ENCODE data around the gene FKBP14. TPM values are rescaled to one million over a fixed set of nuclear protein-coding genes. Genes with fewer than 3 reads are reported as not detected.
A peak's percentile ranks its signal among the peaks of the same experiment; 100 is the strongest.

FKBP14 gene
- total RNA-seq, 1 experiment from 2014 or later, result 13.5 TPM

DNA sequence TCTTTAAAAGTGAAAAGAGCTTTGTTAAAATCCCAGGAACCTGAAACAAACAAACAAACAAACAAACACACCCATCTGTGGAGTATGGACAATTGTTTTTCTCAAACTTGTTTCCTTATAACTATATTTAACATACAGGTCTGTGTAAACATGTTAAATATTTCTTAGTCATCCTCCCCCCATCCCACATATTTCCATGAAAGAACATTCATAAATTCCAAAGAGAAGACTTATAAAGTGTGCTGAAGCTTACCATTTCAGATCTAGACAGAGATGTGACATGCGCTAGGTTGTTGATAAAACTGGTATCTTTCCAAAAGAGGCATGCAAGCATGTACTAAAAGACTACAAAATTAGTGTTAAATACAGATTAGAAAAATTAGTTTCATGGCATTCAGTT, 6.5 kb downstream of the FKBP14 start:
- Histone ChIP-seq H2AFZ (ENCODE audit: low read length) (no peak overlapping the region), H3K27me3 (ENCODE audit: low read length) (no peaks in the 10 kb centered on the region), H3K4me1 (ENCODE audit: low read length) (peaks cover 52% of the 10 kb centered on the region), H3K9me2 (replicated peaks; ENCODE audit: insufficient read depth, low read length) (no peaks in the 10 kb centered on the region), H3K4me2 (ENCODE audit: low read depth, low read length, poor library complexity, severe bottlenecking) (no peak overlapping the region), H3K4me3 (ENCODE audit: low read length) (no peak overlapping the region), H3K79me2 (ENCODE audit: low read length) (peaks cover 56% of the 10 kb centered on the region), H3K27ac (ENCODE audit: low read length) (peak overlapping the region; percentile 51; the same call in 1 of the 2 replicates), H4K20me1 (ENCODE audit: insufficient read depth, low read depth, low read length) (no peaks in the 10 kb centered on the region), H3K36me3 (ENCODE audit: insufficient read depth, low read length) (peaks cover 40% of the 10 kb centered on the region), H3K9me3 (ENCODE audit: low read length) (no peaks in the 10 kb centered on the region), H3K9ac (ENCODE audit: low read length) (no peak overlapping the region)
- DNase-seq, result no peak

DNA sequence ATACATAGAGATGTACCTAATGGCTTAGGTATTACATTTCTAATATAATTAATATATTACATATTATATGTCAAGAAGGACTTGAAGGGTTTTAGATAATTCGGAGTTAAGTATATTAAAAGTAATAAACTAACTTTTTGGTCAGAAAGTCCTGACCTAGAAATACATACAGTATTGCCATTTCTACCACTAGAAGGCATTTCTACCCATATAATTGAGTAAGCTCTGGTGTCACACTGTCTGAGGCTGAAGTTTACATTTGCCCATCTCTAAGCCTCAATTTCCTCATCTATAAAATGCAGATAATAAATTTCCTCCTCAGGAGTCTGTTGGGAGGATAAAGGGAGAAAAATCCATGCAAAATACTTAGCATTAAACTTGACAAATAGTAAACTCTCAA, 7.1 kb downstream of the FKBP14 start:
- H3K4me2 ChIP-seq (ENCODE audit: low read depth, low read length, poor library complexity, severe bottlenecking), result no peak overlapping the region
- H4K20me1 ChIP-seq (ENCODE audit: insufficient read depth, low read depth, low read length), result no peaks in the 10 kb centered on the region
- H3K27me3 ChIP-seq (ENCODE audit: low read length), result no peaks in the 10 kb centered on the region
- H2AFZ ChIP-seq (ENCODE audit: low read length), result no peak overlapping the region
- no peaks in the 10 kb centered on the region for H3K9me3 ChIP-seq (ENCODE audit: low read length)
- peaks cover 44% of the 10 kb centered on the region for H3K36me3 ChIP-seq (ENCODE audit: insufficient read depth, low read length)
- H3K9ac ChIP-seq (ENCODE audit: low read length), result no peak overlapping the region
- no peak for DNase-seq
- H3K79me2 ChIP-seq (ENCODE audit: low read length), result peaks cover 51% of the 10 kb centered on the region
- H3K9me2 ChIP-seq (replicated peaks; ENCODE audit: insufficient read depth, low read length), result no peaks in the 10 kb centered on the region
- H3K4me1 ChIP-seq (ENCODE audit: low read length), result peaks cover 46% of the 10 kb centered on the region
- H3K27ac ChIP-seq (ENCODE audit: low read length), result 0 out of 2 replicates have a peak overlapping the region, but pooled peaks have one; percentile 51
- H3K4me3 ChIP-seq (ENCODE audit: low read length), result no peak overlapping the region

DNA sequence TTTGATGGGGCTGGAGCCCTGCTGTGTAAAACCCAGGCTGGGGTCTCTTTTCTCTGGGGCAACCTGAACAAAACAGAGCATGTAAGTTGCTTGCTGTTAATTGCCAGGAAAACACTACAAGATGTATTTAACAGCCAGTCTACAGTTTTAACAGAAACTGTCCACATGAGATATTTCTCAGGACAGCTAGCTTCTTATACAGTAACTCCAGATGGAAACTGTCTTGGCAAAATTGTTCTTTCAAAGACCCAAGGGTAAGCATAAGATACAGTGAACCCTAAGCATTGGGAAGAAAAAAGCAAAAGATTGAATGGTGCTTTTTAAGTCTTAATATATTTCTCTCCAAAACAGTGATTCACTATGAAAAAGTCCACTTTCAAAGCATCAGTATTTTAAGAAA, 8.1 kb downstream of the FKBP14 start:
- Histone ChIP-seq H3K27ac (ENCODE audit: low read length) (no peak overlapping the region), H3K4me1 (ENCODE audit: low read length) (peaks cover 37% of the 10 kb centered on the region), H4K20me1 (ENCODE audit: insufficient read depth, low read depth, low read length) (no peaks in the 10 kb centered on the region), H3K4me2 (ENCODE audit: low read depth, low read length, poor library complexity, severe bottlenecking) (no peak overlapping the region), H2AFZ (ENCODE audit: low read length) (no peak overlapping the region), H3K27me3 (ENCODE audit: low read length) (no peaks in the 10 kb centered on the region), H3K79me2 (ENCODE audit: low read length) (peaks cover 41% of the 10 kb centered on the region), H3K9me2 (replicated peaks; ENCODE audit: insufficient read depth, low read length) (no peaks in the 10 kb centered on the region), H3K36me3 (ENCODE audit: insufficient read depth, low read length) (peaks cover 46% of the 10 kb centered on the region), H3K9me3 (ENCODE audit: low read length) (no peaks in the 10 kb centered on the region), H3K4me3 (ENCODE audit: low read length) (no peak overlapping the region), H3K9ac (ENCODE audit: low read length) (no peak overlapping the region)
- no peak for DNase-seq

DNA sequence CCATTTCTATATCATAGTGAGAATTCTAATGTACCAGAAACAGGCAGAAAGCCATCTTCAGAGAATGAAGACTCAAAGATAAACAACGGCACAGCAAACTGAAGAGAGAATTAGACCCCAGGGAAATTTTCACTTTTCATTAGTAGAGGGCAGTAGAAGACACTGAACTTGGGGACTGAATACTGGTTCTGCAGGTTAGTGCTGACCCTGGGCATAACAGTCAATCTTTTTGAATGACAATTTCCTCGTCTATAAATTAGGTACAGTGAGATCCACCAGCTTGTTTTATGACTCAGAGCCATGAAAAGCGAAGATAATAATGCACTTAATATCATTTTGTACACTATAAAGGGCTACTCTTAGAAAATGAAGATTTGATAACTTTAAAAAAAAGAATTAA, 13.7 kb downstream of the FKBP14 start:
- Histone ChIP-seq H3K27me3 (ENCODE audit: low read length) (no peaks in the 10 kb centered on the region), H4K20me1 (ENCODE audit: insufficient read depth, low read depth, low read length) (no peaks in the 10 kb centered on the region), H2AFZ (ENCODE audit: low read length) (no peak overlapping the region), H3K4me3 (ENCODE audit: low read length) (no peak overlapping the region), H3K4me1 (ENCODE audit: low read length) (no peaks in the 10 kb centered on the region), H3K4me2 (ENCODE audit: low read depth, low read length, poor library complexity, severe bottlenecking) (no peak overlapping the region), H3K9me2 (replicated peaks; ENCODE audit: insufficient read depth, low read length) (no peaks in the 10 kb centered on the region), H3K79me2 (ENCODE audit: low read length) (peaks cover 3% of the 10 kb centered on the region; the same call in 1 of the 2 replicates), H3K9me3 (ENCODE audit: low read length) (no peaks in the 10 kb centered on the region), H3K9ac (ENCODE audit: low read length) (no peak overlapping the region), H3K27ac (ENCODE audit: low read length) (no peak overlapping the region), H3K36me3 (ENCODE audit: insufficient read depth, low read length) (peaks cover 33% of the 10 kb centered on the region)
- no peak for DNase-seq

DNA sequence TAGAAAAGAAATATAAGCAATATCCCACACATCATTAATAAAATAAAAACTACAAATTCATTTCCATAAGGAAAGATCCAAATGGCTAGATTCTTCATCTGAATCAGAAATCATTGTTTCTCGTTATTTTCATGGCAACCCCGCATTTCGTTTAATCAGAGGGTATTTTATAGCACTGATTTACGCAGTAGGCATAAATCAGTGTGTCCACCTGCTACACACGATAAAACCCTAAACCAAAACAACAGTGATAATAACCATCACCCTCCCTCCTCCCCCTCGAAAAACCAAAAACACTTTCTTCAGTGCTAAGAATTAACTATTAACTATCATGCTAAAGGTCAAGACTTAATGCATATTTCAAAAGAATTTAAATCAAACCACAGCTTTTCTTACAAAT, 16.5 kb downstream of the FKBP14 start:
- Histone ChIP-seq H3K4me1 (ENCODE audit: low read length) (peaks cover 5% of the 10 kb centered on the region; the same call in 1 of the 2 replicates), H3K79me2 (ENCODE audit: low read length) (no peaks in the 10 kb centered on the region; the same call in 1 of the 2 replicates), H3K9ac (ENCODE audit: low read length) (no peak overlapping the region), H3K9me2 (replicated peaks; ENCODE audit: insufficient read depth, low read length) (no peaks in the 10 kb centered on the region), H2AFZ (ENCODE audit: low read length) (no peak overlapping the region), H4K20me1 (ENCODE audit: insufficient read depth, low read depth, low read length) (no peaks in the 10 kb centered on the region), H3K36me3 (ENCODE audit: insufficient read depth, low read length) (peaks cover 25% of the 10 kb centered on the region), H3K27me3 (ENCODE audit: low read length) (no peaks in the 10 kb centered on the region), H3K27ac (ENCODE audit: low read length) (no peak overlapping the region), H3K4me2 (ENCODE audit: low read depth, low read length, poor library complexity, severe bottlenecking) (no peak overlapping the region), H3K4me3 (ENCODE audit: low read length) (no peak overlapping the region), H3K9me3 (ENCODE audit: low read length) (no peaks in the 10 kb centered on the region)
- DNase-seq, result no peak

DNA sequence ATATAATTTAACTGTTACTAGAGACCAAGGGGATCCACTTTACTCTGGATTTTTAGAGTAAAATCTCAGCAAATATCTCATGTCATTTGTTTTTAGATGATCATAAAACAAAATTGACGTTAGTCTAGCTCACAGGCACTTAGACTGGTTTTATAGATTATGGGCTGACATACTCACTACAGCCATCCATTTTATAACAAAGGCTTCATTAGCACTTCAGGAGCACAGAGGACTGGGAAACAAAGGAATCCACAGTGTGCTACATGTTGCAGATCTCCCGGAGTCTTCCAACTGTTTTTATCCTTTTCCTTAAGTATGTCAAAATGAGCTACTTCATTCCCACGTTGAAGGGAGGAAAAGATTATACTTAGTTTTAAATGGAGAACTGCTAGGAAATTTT, 21.0 kb downstream of the FKBP14 start:
- Histone ChIP-seq H3K4me1 (ENCODE audit: low read length) (peaks cover 10% of the 10 kb centered on the region), H3K9me2 (replicated peaks; ENCODE audit: insufficient read depth, low read length) (no peaks in the 10 kb centered on the region), H3K4me2 (ENCODE audit: low read depth, low read length, poor library complexity, severe bottlenecking) (no peak overlapping the region), H3K27ac (ENCODE audit: low read length) (no peak overlapping the region), H3K36me3 (ENCODE audit: insufficient read depth, low read length) (peaks cover 6% of the 10 kb centered on the region; the same call in 1 of the 2 replicates), H3K79me2 (ENCODE audit: low read length) (0 out of 2 replicates have a peak, but pooled peaks cover 3% of the 10 kb centered on the region), H2AFZ (ENCODE audit: low read length) (no peak overlapping the region), H3K4me3 (ENCODE audit: low read length) (no peak overlapping the region), H3K9ac (ENCODE audit: low read length) (no peak overlapping the region), H4K20me1 (ENCODE audit: insufficient read depth, low read depth, low read length) (no peaks in the 10 kb centered on the region), H3K27me3 (ENCODE audit: low read length) (no peaks in the 10 kb centered on the region), H3K9me3 (ENCODE audit: low read length) (no peaks in the 10 kb centered on the region)
- no peak for DNase-seq

DNA sequence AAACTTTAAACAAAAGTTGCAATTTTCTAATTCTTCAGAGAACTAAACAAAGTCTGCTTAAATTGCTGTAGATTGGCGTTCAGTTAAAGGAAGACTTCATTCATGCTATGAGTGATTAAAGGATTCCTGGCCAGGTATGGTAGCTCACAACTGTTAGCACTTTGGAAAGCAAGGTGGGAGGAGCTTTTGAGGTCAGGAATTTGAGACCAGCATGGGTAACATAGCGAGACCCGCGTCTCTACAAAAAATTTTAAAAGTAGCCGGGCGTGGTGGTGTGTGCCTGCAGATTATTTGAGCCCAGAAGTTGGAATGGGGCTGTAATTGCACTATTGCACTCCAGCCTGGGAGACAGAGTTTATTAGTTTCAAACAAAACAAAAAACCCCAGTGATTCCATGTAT, 23.4 kb downstream of the FKBP14 start:
- H3K4me1 ChIP-seq (ENCODE audit: low read length), result peaks cover 28% of the 10 kb centered on the region
- H2AFZ ChIP-seq (ENCODE audit: low read length), result no peak overlapping the region
- H4K20me1 ChIP-seq (ENCODE audit: insufficient read depth, low read depth, low read length), result no peaks in the 10 kb centered on the region
- DNase-seq, result no peak
- no peaks in the 10 kb centered on the region for H3K9me2 ChIP-seq (replicated peaks; ENCODE audit: insufficient read depth, low read length)
- peaks cover 13% of the 10 kb centered on the region for H3K79me2 ChIP-seq (ENCODE audit: low read length)
- H3K27me3 ChIP-seq (ENCODE audit: low read length), result no peaks in the 10 kb centered on the region
- no peak overlapping the region for H3K9ac ChIP-seq (ENCODE audit: low read length)
- H3K4me3 ChIP-seq (ENCODE audit: low read length), result no peak overlapping the region
- H3K36me3 ChIP-seq (ENCODE audit: insufficient read depth, low read length), result no peaks in the 10 kb centered on the region
- no peak overlapping the region for H3K27ac ChIP-seq (ENCODE audit: low read length)
- no peaks in the 10 kb centered on the region for H3K9me3 ChIP-seq (ENCODE audit: low read length)
- H3K4me2 ChIP-seq (ENCODE audit: low read depth, low read length, poor library complexity, severe bottlenecking), result no peak overlapping the region

DNA sequence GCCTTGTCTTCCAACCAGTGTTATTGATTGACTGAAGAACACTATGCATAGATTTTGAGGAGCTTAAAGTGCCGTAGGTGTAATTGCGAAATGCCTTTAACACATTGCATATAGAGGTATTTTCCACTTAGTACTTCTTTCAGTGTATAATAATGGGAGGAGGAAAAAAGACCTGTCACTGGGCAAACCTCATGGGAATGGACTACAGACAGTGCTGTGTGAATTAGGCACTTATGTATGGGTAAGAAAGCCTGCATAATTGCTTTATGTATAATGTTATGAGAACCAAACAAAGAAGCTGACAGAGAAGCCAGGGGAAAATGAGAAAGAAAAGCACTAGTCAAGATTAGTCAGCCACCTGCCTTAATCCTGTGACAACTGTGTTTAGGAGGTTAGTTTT, 24.5 kb downstream of the FKBP14 start:
- Histone ChIP-seq H3K4me1 (ENCODE audit: low read length) (peaks cover 34% of the 10 kb centered on the region), H3K4me2 (ENCODE audit: low read depth, low read length, poor library complexity, severe bottlenecking) (no peak overlapping the region), H3K27ac (ENCODE audit: low read length) (no peak overlapping the region), H3K9me2 (replicated peaks; ENCODE audit: insufficient read depth, low read length) (no peaks in the 10 kb centered on the region), H2AFZ (ENCODE audit: low read length) (no peak overlapping the region), H3K4me3 (ENCODE audit: low read length) (no peak overlapping the region), H3K9me3 (ENCODE audit: low read length) (peaks cover 1% of the 10 kb centered on the region; the same call in 1 of the 2 replicates), H3K36me3 (ENCODE audit: insufficient read depth, low read length) (peaks cover 7% of the 10 kb centered on the region; the same call in 1 of the 2 replicates), H3K79me2 (ENCODE audit: low read length) (peaks cover 23% of the 10 kb centered on the region), H3K9ac (ENCODE audit: low read length) (no peak overlapping the region), H4K20me1 (ENCODE audit: insufficient read depth, low read depth, low read length) (no peaks in the 10 kb centered on the region), H3K27me3 (ENCODE audit: low read length) (no peaks in the 10 kb centered on the region)
- no peak for DNase-seq
